ENCODE data around the gene HTR4. TPM values are rescaled to one million over a fixed set of nuclear protein-coding genes. Genes with fewer than 3 reads are reported as not detected.
A peak's percentile ranks its signal among the peaks of the same experiment; 100 is the strongest.

Gene HTR4
- total RNA-seq, 1 donor from 2014 or later, result not detected

GRCh38 chr5:148443998-148444397 lies 210.3 kb downstream of the HTR4 start:
- Mint-ChIP-seq H3K27me3 (ENCODE audit: unreplicated experiment) (no peaks in the 10 kb centered on the region), H3K9me3 (ENCODE audit: unreplicated experiment) (no peaks in the 10 kb centered on the region), H3K4me1 (ENCODE audit: unreplicated experiment) (no peaks in the 10 kb centered on the region), H3K36me3 (ENCODE audit: low read depth, unreplicated experiment) (peaks cover 6% of the 10 kb centered on the region), H3K27ac (ENCODE audit: unreplicated experiment) (no peak overlapping the region), H3K4me3 (ENCODE audit: unreplicated experiment) (no peak overlapping the region)
- peak; percentile 71 for DNase-seq (ENCODE audit: low spot score)
- peak; percentile 88 for TF ChIP-seq CTCF (IDR thresholded peaks at IDR 0.05; ENCODE audit: unreplicated experiment)

- peaks cover 7% of the 10 kb centered on the region for H3K36me3 Mint-ChIP-seq (ENCODE audit: low read depth, unreplicated experiment)
- H3K27ac Mint-ChIP-seq (ENCODE audit: unreplicated experiment), result no peak overlapping the region
Measured at GRCh38 chr5:148443241-148443640, 211.1 kb downstream of the HTR4 start.

GRCh38 chr5:148438933-148439332 lies 215.4 kb downstream of the HTR4 start:
- TF ChIP-seq CTCF (IDR thresholded peaks at IDR 0.05; ENCODE audit: unreplicated experiment), result no peak
- Mint-ChIP-seq H3K4me1 (ENCODE audit: unreplicated experiment) (no peaks in the 10 kb centered on the region), H3K4me3 (ENCODE audit: unreplicated experiment) (no peak overlapping the region), H3K9me3 (ENCODE audit: unreplicated experiment) (no peaks in the 10 kb centered on the region), H3K36me3 (ENCODE audit: low read depth, unreplicated experiment) (peaks cover 13% of the 10 kb centered on the region), H3K27ac (ENCODE audit: unreplicated experiment) (no peak overlapping the region), H3K27me3 (ENCODE audit: unreplicated experiment) (no peaks in the 10 kb centered on the region)
- no peak for DNase-seq (ENCODE audit: low spot score)

More at GRCh38 chr5:148443241-148443640, 211.1 kb downstream of the HTR4 start:
- Mint-ChIP-seq H3K4me3 (ENCODE audit: unreplicated experiment) (no peak overlapping the region), H3K27me3 (ENCODE audit: unreplicated experiment) (no peaks in the 10 kb centered on the region), H3K4me1 (ENCODE audit: unreplicated experiment) (no peaks in the 10 kb centered on the region), H3K9me3 (ENCODE audit: unreplicated experiment) (no peaks in the 10 kb centered on the region)
- no peak for TF ChIP-seq CTCF (IDR thresholded peaks at IDR 0.05; ENCODE audit: unreplicated experiment)
- no peak for DNase-seq (ENCODE audit: low spot score)

- DNase-seq (ENCODE audit: low spot score), result no peak
- H3K4me1 Mint-ChIP-seq (ENCODE audit: unreplicated experiment), result no peaks in the 10 kb centered on the region
- H3K36me3 Mint-ChIP-seq (ENCODE audit: low read depth, unreplicated experiment), result peaks cover 16% of the 10 kb centered on the region
- H3K9me3 Mint-ChIP-seq (ENCODE audit: unreplicated experiment), result no peaks in the 10 kb centered on the region
- no peaks in the 10 kb centered on the region for H3K27me3 Mint-ChIP-seq (ENCODE audit: unreplicated experiment)
- H3K27ac Mint-ChIP-seq (ENCODE audit: unreplicated experiment), result no peak overlapping the region
- no peak overlapping the region for H3K4me3 Mint-ChIP-seq (ENCODE audit: unreplicated experiment)
- no peak for TF ChIP-seq CTCF (IDR thresholded peaks at IDR 0.05; ENCODE audit: unreplicated experiment)
Measured at GRCh38 chr5:148437249-148437648, 217.1 kb downstream of the HTR4 start.

- Mint-ChIP-seq H3K27ac (ENCODE audit: unreplicated experiment) (no peak overlapping the region), H3K9me3 (ENCODE audit: unreplicated experiment) (no peaks in the 10 kb centered on the region), H3K4me1 (ENCODE audit: unreplicated experiment) (no peaks in the 10 kb centered on the region), H3K4me3 (ENCODE audit: unreplicated experiment) (no peak overlapping the region), H3K27me3 (ENCODE audit: unreplicated experiment) (no peaks in the 10 kb centered on the region), H3K36me3 (ENCODE audit: low read depth, unreplicated experiment) (peaks cover 16% of the 10 kb centered on the region)
- TF ChIP-seq CTCF (IDR thresholded peaks at IDR 0.05; ENCODE audit: unreplicated experiment), result no peak
- no peak for DNase-seq (ENCODE audit: low spot score)
Measured at GRCh38 chr5:148436029-148436428, 218.3 kb downstream of the HTR4 start.
